GM18499 (cell line): ENCODE data around the gene VEPH1.

ENCODE experiments used
- ATAC-seq: cut with Tn5 transposase; IDR thresholded peaks from one replicate; pipeline ENCODE4 v1.9.1; 2021; ENCODE audit warnings: moderate number of reproducible peaks; ENCODE audit not compliant: insufficient read depth, unreplicated experiment

Gene VEPH1

DNA sequence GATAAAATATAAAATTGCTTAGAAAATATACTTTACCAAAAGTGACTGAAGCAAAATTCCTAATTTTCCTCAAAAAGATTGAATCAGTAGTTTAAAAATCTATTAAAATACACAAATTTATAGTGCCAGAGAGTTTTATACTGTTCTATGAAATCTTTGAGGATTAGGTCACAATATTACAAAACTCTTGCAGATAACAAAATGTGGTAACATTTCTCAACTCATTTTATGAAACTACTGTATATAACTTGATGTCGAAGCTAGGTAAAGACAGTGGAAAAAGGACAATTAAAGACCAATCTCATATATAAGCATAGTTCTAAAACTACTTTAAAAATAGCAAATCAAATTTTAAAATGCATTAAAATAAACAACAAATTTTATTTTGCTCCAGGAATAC lies 15.9 kb downstream of the VEPH1 start:
- no peak for ATAC-seq

- ATAC-seq, result no peak
These were observed 23.6 kb downstream of the VEPH1 start for GRCh38 chr3:157479464-157480243.

DNA sequence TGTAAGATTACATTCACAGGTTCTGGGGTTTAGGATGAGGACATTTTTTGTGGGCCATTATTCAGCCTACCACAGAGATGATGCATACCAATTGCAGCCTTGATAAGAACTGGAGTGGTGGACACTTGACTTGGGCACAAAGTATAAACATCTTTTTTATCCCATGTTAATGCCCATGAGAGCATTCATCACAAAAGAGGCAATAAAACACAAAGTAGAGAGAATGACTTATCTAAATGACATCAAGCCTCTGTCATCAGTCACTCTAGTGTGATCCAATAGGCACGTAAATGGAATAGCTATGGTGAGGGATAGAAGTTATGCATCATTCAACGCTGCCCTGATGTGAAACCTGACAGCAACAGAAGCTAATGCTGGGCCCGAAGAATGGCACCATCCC lies 25.8 kb downstream of the VEPH1 start:
- no peak for ATAC-seq

- ATAC-seq, result no peak
These were observed 27.2 kb downstream of the VEPH1 start for GRCh38 chr3:157475921-157476414.

GRCh38 chr3:157472648-157473047 lies 30.6 kb downstream of the VEPH1 start:
- no peak for ATAC-seq

- ATAC-seq, result no peak
These were observed 32.2 kb downstream of the VEPH1 start for GRCh38 chr3:157471064-157471463.

DNA sequence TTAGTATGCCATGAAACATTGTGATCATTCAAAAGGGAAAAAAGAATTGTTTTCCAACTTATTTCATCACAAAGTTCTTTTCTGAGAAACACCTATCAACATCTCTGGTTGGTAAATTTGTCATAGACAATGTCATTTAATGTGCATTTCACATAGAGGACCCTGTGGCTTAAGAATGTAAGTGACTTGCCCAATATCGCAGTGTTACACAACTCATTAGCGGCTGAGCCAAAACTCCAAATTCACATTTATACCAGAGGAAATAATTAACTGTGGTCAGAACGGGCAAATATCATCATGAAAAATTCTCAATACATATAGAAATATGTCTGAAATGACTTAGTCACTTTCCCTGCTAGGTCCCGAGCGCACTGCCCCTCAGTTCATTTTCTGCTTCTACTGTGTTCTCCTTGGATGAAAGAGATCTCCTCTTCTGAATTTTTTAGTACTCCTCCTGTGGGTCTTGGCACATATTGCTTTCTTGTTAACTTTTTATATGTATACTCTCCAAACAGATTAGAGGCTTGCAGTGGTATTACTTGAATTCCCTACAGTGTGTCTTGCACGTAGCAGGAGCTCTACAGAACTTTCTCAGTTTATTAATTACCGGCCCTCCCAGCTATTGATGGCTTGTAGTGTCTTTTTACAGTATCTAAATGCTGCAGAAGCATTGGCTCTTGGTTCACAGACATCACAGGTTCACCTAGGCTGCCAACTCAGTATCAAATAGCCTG lies 33.5 kb downstream of the VEPH1 start:
- no peak for ATAC-seq

- ATAC-seq, result no peak
These were observed 36.0 kb downstream of the VEPH1 start for GRCh38 chr3:157467200-157467599.

DNA sequence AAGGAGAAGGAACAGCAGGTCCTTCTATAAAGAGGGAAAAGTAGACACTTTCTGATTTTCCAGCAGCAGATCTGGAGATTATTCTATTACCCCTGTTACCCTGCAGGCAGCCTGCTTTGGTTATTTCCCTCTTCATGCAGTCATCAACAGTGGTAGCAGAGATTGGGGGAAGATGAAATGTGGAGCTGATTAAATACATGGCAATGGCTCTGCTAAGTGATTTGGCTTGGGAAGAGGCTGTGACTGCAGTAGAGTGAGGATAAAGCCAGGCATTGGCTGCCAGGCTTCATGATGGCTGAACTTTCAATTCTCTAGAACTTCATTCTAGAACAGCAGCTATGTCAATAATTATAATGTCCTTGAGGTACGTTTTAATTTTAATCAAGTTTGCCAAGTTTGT lies 37.5 kb downstream of the VEPH1 start:
- ATAC-seq, result no peak

GRCh38 chr3:157464321-157464720 lies 38.9 kb downstream of the VEPH1 start:
- no peak for ATAC-seq

DNA sequence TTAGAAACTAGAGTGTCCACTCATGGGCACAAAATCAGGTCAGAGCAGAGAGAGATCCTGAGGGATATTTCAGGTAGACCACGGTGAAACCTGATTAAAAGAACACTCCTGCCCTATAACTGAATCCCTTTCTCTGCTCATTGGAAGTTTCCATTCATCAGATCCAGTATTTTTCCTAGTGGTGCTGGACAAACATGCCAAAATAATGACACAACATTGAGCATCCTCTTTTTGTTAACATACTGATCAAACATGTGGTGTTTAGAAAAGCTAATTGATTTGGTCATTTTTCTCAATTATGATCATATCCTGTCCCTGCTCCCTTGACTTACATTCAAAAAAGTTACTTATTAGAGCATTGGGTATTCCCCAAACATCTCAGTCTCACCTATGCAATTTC lies 39.4 kb downstream of the VEPH1 start:
- no peak for ATAC-seq

DNA sequence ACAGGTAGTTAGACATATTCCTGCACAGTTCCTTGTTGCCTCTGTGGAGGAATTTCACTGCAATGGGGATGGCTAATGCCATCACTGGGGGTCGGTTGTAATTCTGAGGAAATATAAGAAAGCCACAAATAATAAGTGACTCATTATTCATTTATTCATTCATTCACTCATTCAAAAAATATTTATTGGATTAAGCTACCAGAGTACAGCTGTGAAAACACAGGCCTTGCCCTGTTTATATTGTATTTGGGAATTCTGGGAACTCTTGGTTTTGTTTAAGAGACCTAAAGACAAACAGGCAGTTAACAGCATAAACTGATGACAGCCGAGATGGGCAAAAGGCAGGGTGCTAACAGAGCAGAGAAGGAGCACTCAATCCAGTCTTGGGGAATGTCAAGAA lies 43.0 kb downstream of the VEPH1 start:
- ATAC-seq, result no peak

DNA sequence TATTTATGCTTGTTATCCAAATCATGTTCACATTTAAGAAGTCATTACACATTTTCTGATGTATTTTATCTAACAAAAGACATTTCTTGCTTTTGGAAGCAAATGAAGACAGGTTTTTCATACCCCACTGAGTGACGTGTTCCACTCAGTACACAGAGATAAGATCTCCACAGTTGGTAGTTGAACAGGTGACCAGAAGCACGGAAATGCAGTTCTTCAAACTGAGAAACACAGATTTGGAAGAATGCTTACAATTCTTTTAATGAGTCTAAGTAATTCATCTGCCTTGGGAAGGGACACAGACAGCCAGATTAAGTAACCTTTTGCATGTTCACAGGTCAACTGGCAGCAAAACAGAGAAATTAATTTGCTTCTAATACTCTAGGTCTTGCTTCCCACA lies 43.5 kb downstream of the VEPH1 start:
- ATAC-seq, result no peak

DNA sequence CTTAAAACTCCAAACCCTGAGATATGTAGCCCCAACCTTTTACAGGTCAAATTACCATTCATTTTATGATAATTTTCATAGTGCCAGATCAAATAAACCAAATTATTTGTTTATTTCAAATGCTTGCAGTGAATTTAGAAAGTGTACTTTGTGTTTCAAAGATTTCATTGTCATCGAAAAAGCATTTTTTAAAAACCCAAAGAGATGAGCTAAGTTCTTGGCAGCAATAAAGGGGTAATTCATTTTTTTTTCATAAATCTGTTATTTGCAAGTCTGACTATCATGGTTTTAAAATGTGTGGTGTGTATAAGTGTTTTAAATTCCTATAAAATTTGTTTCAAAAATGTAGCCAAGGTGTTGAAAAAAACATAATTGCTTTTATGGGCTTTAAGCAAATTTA lies 49.4 kb downstream of the VEPH1 start:
- ATAC-seq, result no peak

GRCh38 chr3:157452097-157452496 lies 51.1 kb downstream of the VEPH1 start:
- no peak for ATAC-seq

DNA sequence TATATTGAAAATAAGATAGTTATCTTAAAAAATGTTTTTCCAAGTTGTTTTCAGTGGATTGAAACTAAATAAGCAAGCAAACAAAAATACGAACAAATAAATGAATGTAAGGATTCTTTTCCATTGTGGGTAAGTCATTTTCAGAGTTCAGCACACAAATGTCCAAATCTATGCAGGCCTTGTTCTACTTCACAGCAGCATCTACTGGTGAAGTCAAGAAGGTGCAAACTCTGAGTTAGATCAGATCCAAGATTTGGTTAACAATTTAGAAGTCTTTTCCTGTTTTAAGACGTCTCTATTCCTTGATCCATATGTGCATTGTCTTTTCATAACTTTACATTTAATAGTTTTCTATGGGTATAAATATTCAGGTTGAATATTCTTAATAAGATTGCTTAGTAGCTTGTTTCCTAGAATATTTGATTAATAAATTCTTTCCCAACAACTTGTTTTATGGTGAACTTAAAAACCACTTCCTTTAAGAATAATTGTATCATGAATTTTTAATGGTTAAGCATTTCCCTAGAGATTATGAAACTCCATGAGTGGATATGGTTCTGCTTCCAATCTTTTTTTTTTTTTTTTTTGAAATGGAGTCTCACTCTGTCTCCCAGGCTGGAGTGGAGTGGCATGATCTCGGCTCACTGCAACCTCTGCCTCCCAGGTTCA lies 56.1 kb downstream of the VEPH1 start:
- ATAC-seq, result no peak

DNA sequence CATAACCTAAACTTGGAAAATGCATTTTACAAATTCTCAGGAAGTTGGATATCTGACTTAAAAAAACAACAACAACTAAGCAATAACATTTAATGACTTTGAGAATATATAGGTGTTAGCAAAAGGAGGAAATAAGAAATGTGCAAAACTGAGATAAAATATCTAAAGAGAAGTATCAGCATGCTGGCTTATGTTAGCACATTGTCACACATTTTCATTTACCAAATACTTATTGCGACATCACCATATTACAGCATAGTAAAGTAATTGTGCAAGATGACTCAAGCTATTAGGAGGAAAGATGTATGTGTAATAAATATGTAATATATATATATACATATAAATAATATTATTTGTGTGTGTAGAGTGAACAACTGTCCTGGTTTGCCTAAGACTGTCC lies 57.4 kb downstream of the VEPH1 start:
- no peak for ATAC-seq

DNA sequence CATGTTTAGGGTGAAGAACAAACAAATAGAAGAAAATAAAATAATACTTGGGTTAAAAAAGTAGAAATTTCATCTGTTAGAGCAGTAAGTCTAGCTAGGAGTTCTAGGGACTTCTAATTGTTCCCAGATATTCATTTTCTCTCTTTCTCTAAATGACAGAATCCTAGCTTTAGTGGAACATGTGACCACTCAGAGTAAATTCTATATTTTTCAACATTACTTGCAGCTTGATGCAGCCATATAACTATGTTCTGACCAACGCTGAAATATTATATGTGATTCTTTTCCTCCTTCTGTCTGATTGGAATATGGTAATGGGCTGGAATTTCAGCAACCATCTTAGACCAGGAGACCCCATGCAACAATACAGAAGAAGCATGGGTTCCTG lies 58.4 kb downstream of the VEPH1 start:
- no peak for ATAC-seq

GRCh38 chr3:157443905-157444796 lies 59.1 kb downstream of the VEPH1 start:
- ATAC-seq, result no peak

DNA sequence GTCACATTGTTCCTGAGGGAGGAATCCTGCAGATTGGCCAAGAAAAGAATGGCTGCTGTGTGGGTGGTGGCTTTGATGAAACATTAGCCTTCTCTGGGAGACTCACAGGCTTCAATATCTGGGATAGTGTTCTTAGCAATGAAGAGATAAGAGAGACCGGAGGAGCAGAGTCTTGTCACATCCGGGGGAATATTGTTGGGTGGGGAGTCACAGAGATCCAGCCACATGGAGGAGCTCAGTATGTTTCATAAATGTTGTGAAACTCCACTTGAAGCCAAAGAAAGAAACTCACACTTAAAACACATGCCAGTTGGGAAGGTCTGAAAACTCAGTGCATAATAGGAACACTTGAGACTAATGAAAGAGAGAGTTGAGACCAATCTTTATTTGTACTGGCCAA lies 60.5 kb downstream of the VEPH1 start:
- no peak for ATAC-seq
